Dermis microvascular lymphatic vessel endothelial cell (primary cell): Measurements from ENCODE around the gene COL12A1. TPM values are rescaled to one million over a fixed set of nuclear protein-coding genes. Genes with fewer than 3 reads are reported as not detected.
A peak's percentile ranks its signal among the peaks of the same experiment; 100 is the strongest.

ENCODE experiments used
- DNase-seq, 2 donors: peaks; one replicate each; pipeline versions ENCODE4 v3.0.0 to v3.0.0-alpha.2; 2010; ENCODE audit warnings: low read depth in 2 of 2
- total RNA-seq: library from RNA; depleted of rRNA; stranded (reverse); fragments of >200 nt; gene quantifications from 2 replicates; pipeline ENCODE4 v1.2.1, GENCODE V29; 2014

COL12A1 gene
- total RNA-seq, 1 donor from 2014 or later, result 1.0 TPM

- DNase-seq, result no peak
Measured at GRCh38 chr6:75103431-75103830, 102.4 kb downstream of the COL12A1 start.

DNA sequence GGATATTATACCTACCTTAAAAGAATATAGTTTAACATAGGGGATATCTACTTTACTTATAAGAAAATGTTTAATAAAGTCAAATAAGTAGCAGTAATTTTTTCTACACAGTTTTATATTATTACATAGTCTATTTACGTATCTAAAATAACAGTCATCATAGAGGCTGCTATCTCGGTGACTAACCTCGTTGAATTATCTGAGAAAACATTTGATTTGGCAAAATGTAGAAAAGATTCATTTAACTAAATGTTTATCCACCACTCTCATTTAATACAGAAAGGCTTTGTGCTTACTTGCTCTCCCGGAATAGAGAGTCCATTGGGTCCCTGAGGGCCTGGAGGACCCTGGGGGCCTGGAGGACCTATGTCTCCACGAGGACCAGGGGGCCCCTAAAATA, 103.6 kb downstream of the COL12A1 start:
- peak in 1 of 2 donors; percentile 33 for DNase-seq

DNA sequence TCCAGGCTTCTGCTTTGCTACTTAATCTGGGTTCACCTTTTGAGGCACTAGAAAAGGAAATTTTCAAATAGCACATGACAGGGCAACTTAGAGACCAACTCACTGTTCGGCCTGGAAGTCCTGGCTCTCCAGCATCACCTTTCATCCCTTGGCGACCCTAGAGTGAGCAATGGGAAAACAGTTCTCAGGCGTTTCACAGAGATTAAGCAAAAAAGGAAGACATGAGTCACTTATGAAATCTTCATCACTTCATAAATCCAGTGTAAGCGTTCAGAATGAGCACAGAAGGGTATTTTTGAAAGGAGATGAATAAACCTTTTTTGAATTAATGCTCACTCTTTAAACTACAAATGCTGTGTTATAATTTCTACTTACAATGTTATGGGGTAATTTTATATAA, 104.0 kb downstream of the COL12A1 start:
- peak in 1 of 2 donors; percentile 93 for DNase-seq

GRCh38 chr6:75098709-75099108, 107.1 kb downstream of the COL12A1 start:
- DNase-seq, result peak; percentile 86 to 94

GRCh38 chr6:75096966-75097365, 108.9 kb downstream of the COL12A1 start:
- DNase-seq, result no peak

DNA sequence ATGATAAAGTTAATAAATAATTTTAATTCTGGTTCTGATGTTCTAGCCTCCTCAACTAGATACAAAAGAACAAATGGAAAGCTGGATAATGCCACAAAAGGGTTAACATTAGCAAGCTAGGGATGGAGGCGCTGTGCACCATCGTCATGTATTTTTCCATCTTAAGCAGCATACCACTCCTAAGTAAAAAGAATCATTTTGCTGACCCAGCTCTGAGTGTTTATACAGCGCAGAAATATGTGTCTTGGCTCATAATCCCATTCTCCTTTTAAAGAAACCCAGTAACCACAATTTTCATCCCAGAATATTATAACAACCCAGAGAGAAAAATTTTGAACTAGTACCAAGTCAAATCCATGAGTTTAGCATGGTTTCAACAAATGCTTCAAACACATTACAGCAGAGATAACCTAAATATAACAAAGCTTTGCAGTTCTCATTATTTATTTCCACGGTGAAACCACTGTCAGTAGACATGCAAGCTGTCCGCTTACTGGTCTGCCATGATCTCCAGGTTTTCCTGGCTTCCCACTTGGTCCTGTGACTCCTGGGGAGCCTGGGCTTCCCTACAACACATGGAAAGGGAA, 111.1 kb downstream of the COL12A1 start:
- no peak for DNase-seq

GRCh38 chr6:75091467-75092190, 114.2 kb downstream of the COL12A1 start:
- DNase-seq, result no peak

GRCh38 chr6:75090576-75090975, 115.3 kb downstream of the COL12A1 start:
- DNase-seq, result no peak

- no peak for DNase-seq
Measured at GRCh38 chr6:75089921-75090320, 115.9 kb downstream of the COL12A1 start.

DNA sequence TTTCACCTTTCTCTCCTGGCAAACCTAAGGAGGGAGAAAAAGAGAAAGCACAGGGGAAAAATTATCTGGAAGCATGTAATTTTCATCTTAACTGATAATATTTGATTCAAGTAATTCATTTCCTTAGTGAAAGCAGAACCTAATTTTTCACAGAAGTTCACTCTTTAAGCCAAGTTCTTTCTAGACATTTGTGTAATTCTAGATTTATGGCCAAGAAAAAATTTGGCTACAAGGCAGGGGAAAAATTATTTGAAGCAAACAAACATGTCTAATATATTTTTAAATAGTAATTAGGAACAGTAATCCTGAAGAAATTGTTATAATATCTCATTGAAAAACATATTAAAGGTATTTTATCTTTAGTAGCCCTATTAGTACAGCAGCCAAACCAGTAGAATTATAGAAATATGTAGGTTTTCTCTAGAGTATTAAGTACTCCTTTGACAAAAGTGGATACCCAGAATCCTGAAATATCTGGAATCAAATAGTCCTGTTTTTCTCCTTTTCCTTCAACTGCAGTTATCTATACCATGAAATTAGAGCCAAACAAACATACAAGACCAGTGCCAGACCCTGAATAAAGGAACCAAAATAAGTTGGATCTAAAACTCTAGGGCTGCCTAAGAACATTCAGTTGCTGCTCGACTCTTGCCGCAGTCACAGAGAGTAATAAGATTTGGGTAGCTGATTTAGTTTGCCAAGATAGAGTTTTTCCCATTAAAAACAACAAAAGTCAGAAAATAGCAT, 116.5 kb downstream of the COL12A1 start:
- DNase-seq, result no peak

DNA sequence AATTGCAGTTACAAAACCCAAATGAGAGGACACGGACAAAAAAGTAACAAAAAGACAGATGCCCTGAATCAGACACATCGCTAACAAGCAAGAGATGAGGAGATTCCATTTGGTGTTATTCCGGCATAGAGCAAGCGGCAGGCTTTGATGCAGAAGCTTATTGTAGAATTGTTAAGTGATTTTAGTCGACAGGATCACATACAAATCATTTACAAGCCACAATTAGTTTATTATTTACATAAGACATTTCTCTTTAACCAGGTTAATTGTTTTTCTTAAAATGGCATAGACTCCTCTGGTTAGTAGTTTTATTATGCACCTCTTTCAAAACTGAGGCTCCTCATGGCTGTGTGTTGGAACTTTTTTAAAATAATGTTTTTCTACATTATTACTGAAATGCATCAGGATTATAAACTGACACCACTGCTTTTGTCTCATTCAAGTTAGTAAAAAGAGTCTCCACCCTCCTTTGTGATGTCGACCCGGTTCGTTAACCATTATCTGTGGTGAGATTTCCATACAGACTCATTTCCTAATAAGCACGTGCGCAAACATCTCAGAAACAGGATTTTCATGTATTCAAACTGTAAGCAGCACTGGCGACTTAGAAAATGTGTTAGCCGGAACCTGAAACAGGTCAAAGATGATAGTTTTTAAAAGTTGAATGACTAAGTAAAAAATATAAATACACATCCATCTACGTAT, 119.8 kb downstream of the COL12A1 start:
- DNase-seq, result no peak

- DNase-seq, result no peak
Measured at GRCh38 chr6:75084872-75085381, 120.9 kb downstream of the COL12A1 start.

DNA sequence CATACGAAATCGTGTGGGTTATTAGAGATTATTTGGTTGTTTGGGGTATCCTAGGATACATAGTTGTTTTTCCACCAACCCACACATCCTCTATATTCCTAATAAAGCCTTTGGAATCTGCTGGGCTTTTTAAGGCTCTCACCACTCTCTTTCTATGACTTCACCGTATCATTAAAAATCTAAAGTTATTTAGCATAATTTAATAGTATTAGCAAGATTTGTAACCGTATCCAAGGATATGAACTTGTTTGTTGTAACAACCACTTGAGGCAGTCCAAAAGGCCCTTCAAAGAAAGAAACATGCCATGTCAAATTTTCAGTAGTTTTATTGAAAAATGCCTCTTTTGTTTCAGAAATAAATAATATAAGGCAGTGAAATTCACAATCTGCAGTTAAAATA, 121.8 kb downstream of the COL12A1 start:
- no peak for DNase-seq

- no peak for DNase-seq
Measured at GRCh38 chr6:75081921-75082320, 123.9 kb downstream of the COL12A1 start.

DNA sequence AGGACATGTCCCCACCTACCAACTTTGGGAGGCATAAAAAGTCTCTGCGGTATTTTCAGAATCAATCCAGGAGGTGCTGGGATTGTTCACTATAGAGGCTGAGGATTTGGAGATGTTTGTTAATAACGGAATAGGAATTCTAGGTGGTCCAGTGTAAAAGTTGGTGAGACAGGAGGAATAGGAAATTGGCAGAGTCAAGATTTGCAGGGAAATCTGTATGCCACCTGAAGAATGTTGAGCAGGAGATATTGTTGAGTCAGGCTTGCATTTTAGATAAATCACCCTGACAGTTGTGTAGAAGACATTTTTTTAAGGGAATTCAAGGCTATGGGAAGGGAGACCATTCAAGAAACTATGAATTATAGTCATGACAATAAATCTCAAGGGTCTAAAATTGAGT, 124.8 kb downstream of the COL12A1 start:
- no peak for DNase-seq

DNA sequence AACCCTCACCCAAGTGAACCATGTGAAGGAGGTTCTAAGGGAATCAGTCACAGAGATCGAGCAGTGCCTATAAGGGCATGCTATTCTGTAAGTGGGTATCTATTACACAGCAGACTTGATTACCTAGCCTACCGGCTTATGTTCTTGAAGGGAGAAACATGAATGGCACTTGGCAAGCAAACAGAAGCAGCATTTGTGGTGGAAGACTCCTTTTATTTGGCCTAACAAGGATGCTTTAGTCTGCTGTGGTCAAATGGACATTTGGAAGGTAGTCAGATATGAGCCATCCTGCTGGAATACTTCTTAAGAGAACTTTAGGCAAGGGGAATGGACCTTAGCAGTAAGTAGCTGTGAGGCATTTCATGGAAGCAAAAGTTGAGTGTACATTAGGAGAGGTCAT, 126.3 kb downstream of the COL12A1 start:
- DNase-seq, result no peak

GRCh38 chr6:75077701-75078100, 128.2 kb downstream of the COL12A1 start:
- DNase-seq, result no peak

- DNase-seq, result no peak
Measured at GRCh38 chr6:75076009-75076408, 129.8 kb downstream of the COL12A1 start.

GRCh38 chr6:75070244-75070643, 135.6 kb downstream of the COL12A1 start:
- no peak for DNase-seq

GRCh38 chr6:75065523-75065922, 140.3 kb downstream of the COL12A1 start:
- peak; percentile 2 to 41 for DNase-seq

DNA sequence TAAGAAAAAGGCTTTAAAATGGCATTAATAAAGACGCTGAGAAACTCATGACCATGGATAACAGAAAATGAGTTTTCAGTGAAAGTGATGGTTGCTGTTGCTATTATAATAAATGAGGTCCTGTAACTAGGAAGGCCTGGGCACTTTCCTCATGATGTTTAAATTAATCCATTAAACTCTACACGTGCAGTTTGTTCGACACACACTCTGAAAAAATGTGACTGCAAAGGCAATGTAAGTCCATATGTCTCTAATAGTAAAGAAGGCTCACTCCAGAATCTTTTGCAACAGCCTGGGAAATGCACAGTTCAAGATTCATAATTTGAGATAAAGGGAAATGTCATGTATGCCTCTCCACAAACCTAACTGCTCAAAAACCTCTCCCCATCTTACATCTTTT, 153.4 kb downstream of the COL12A1 start:
- no peak for DNase-seq

DNA sequence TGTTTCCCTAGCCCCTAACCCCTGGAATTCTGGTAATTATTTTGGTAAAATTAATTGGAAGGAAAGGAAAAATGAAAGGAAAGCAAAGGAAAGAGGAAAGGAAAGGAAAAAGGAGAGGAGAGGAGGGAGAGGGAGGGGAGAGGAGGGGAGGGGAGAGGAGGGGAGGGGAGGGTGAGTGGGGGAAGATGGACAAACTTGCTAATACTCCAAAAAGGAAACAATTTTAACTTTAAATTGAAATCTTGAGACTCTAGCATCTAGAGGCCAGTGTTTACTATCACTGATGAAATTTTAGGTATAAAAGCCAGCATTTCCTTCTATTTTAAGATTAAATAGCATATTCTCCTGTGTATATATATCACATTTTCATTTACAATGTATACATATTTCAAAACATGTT, 156.5 kb downstream of the COL12A1 start:
- no peak for DNase-seq
